GM18517 (cell line): ENCODE measurements around the gene MIB1.

Experiments
- ATAC-seq: cut with Tn5 transposase; IDR thresholded peaks from one replicate; pipeline ENCODE4 v1.9.1; 2021; ENCODE audit warnings: mild to moderate bottlenecking, moderate library complexity; ENCODE audit not compliant: unreplicated experiment

The MIB1 gene

GRCh38 chr18:21809725-21810124 lies 69.1 kb downstream of the MIB1 start:
- ATAC-seq, result no peak

- no peak for ATAC-seq
These were observed 74.5 kb downstream of the MIB1 start for GRCh38 chr18:21815101-21815500.

- ATAC-seq, result no peak
These were observed 79.6 kb downstream of the MIB1 start for GRCh38 chr18:21820033-21820810.

GRCh38 chr18:21820811-21821143 lies 80.2 kb downstream of the MIB1 start:
- ATAC-seq, result no peak

- ATAC-seq, result no peak
These were observed 83.3 kb downstream of the MIB1 start for GRCh38 chr18:21823848-21824247.

- no peak for ATAC-seq
These were observed 85.6 kb downstream of the MIB1 start for GRCh38 chr18:21826196-21826595.

- ATAC-seq, result peak; percentile 46
These were observed 86.2 kb downstream of the MIB1 start for GRCh38 chr18:21826641-21827302.

- no peak for ATAC-seq
These were observed 89.9 kb downstream of the MIB1 start for GRCh38 chr18:21830532-21830931.

- ATAC-seq, result no peak
These were observed 90.8 kb downstream of the MIB1 start for GRCh38 chr18:21831413-21831831.

GRCh38 chr18:21833604-21834298 lies 93.2 kb downstream of the MIB1 start:
- ATAC-seq, result no peak

GRCh38 chr18:21834299-21834660 lies 93.7 kb downstream of the MIB1 start:
- no peak for ATAC-seq

- ATAC-seq, result no peak
These were observed 101.0 kb downstream of the MIB1 start for GRCh38 chr18:21841570-21841969.

GRCh38 chr18:21843341-21843740 lies 102.7 kb downstream of the MIB1 start:
- ATAC-seq, result no peak

- ATAC-seq, result no peak
These were observed 110.9 kb downstream of the MIB1 start for GRCh38 chr18:21851327-21851961.

GRCh38 chr18:21853016-21853415 lies 112.4 kb downstream of the MIB1 start:
- peak; percentile 92 for ATAC-seq

GRCh38 chr18:21853775-21854552 lies 113.4 kb downstream of the MIB1 start:
- ATAC-seq, result no peak

GRCh38 chr18:21855432-21855831 lies 114.8 kb downstream of the MIB1 start:
- no peak for ATAC-seq

- no peak for ATAC-seq
These were observed 117.3 kb downstream of the MIB1 start for GRCh38 chr18:21857871-21858270.

GRCh38 chr18:21858544-21858943 lies 118.0 kb downstream of the MIB1 start:
- ATAC-seq, result no peak

- ATAC-seq, result no peak
These were observed 123.8 kb downstream of the MIB1 start for GRCh38 chr18:21864386-21864785.

GRCh38 chr18:21865043-21865442 lies 124.5 kb downstream of the MIB1 start:
- ATAC-seq, result no peak
